GM19035 (cell line): ENCODE measurements around the gene VWA3A.
"Not testable (repeated sequence)": the region's sequence is repeated elsewhere in the genome, so short reads cannot be mapped to it uniquely, and the experiment has no call there.

Source experiments
- ATAC-seq: cut with Tn5 transposase; IDR thresholded peaks from one replicate; pipeline ENCODE4 v1.9.1; 2021; ENCODE audit not compliant: unreplicated experiment

VWA3A gene

DNA sequence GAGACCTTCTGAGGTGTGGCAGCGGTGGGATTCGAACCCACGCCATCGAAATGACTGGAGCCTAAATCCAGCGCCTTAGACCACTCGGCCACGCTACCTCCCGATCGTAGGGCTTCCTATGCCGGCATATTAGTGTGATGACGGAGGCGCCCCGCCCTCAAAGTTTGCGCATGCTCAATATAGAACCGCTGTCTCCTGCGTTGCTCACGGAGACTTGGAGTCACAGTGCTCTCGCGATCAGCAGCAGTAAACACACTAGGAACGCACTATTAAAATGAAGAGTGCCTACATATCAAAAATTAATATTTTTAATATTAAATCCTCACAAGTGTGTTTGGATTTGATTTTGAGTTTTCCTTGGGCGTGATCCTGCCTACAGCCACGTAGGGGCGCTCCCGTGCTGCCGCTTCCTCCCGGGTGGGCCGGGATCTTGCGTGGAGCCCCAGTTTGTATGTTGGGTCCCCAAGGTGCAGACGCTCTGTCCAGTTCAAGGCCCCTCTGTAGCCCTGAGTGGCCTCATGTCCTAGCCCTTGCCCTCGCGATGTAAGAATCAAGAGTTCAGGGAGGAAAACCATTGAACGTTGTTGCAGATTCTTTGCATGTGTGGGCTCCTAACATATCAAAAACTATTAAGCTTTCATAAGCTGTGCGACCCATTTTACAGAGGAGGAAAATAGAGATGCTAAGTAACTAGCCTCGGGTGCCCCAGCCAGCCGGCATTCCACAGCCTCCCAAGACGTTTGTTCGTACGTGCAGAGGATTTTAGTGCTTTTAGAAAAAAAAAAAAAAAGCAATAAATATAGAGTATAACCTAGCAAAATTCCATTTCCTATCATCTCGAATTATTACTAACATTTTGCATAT, 103.6 kb downstream of the VWA3A start:
- ATAC-seq: peak; percentile 34

DNA sequence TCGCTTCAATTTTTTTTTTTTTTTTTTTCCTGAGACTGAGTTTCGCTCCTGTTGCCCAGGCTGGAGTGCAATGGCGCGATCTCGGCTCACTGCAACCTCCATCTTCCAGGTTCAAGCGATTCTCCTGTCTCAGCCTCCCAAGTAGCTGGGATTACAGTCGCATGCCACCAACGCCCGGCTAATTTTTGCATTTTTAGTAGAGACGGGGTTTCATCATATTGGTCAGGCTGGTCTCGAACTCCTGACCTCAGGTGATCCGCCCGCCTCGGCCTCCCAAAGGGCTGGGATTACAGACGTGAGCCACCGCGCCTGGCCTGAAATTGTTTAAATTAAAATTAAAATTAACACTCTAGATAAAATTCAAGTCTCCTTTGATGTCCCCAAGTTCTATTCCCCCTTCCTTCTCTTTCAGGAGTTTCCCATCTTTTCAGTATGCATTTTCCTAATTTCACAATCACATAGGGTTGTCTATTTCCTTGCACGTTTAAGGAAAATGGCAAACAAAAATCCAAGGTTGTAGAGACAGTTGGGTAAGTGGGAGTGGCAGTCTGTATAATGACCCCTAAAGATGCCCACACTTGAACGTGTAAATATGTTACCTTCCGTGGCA, 104.3 kb downstream of the VWA3A start:
- ATAC-seq: not testable (repeated sequence)

DNA sequence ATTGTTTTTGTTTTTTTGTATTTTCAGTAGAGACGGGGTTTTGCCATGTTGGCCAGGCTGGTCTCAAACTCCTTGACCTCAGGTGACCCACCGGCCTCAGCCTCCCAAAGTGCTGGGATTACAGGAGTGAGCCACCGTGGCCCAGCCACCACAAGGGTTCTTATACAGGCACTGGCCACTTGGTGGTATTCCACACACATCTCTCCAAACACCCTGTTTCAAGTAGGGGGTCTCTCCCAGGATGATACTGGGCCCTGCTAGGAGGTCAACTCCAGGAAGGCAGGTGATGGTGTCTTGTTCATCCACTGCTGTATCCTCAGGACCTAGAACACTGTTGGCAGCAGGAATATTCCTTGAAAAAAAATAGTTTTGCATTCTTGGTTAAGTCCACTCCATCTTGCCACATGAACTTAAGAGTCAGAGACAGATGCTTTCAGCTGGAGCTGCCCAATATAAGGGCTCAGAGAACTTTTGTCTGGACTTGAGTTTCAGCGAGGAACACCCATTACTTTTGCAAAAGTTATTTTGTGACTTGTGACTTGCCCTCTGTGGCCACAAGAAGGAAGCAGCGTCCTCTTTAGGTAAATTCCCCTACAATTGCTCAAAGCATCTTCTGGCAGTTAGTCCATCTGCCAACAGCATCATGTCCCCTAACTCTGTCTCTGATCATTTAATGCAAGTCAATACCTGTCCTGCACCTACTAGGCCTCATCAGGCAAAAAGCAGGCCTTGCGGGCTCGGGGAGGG, 106.4 kb downstream of the VWA3A start:
- no peak for ATAC-seq

- ATAC-seq: no peak
Measured at GRCh38 chr16:22202261-22202637, 109.9 kb downstream of the VWA3A start.

DNA sequence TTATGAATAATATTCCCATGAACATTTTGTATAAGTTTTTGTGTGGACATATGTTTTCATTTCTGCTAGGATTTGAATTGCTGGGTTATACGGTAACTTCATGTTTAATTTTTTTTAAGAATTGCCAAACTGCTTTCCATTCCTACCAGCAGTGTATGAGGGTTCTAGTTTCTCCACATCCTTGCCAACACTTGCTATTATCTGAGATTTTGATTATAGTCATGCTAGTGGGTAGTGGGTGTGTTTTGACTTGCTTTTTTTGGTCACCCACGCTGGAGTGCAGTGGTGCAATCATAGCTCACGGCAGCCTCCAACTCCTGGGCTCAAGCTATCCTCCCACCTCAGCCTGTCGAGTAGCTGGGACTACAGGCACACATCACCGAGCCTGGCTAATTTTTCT, 110.8 kb downstream of the VWA3A start:
- ATAC-seq: no peak

DNA sequence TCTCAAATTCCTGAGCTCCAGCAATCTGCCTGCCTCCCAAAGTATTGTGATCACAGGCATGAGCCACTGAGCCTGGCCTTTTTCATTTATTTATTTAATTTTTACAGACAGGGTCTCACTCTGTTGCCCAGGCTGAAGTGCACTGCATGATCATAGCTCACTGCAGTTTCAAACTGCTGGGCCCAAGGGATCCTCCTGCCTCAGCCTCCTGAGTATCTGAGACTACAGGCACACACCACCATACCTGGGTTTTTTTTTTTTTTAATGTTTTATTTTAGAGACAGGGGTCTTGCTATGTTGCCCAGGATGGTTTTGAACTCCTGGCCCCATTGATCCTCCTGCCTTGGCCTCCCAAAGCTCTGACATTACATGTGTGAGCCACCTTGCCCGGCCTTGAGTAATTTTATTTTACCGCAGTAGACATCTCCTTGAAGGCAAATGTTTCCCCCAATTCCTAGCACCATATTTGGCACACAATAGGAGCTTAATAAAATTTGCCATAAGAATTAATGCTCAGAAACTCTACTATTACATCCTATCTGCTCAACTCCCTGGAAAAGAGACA, 111.8 kb downstream of the VWA3A start:
- no peak for ATAC-seq

- no peak for ATAC-seq
Measured at GRCh38 chr16:22205577-22206012, 113.3 kb downstream of the VWA3A start.

- ATAC-seq: peak; percentile 88
Measured at GRCh38 chr16:22206013-22206841, 113.9 kb downstream of the VWA3A start, which contains the start of gene EEF2K. EEF2K (plus strand) TSS chr16:22206278; CDS start chr16:22225730, 19,452 bp downstream.
